ENCODE data around the gene DBNDD2. TPM values are rescaled to one million over a fixed set of nuclear protein-coding genes. Genes with fewer than 3 reads are reported as not detected.

Gene DBNDD2
- total RNA-seq, 4 donors from 2014 or later, result 53.2 to 115 (median 72.5) TPM

DNA sequence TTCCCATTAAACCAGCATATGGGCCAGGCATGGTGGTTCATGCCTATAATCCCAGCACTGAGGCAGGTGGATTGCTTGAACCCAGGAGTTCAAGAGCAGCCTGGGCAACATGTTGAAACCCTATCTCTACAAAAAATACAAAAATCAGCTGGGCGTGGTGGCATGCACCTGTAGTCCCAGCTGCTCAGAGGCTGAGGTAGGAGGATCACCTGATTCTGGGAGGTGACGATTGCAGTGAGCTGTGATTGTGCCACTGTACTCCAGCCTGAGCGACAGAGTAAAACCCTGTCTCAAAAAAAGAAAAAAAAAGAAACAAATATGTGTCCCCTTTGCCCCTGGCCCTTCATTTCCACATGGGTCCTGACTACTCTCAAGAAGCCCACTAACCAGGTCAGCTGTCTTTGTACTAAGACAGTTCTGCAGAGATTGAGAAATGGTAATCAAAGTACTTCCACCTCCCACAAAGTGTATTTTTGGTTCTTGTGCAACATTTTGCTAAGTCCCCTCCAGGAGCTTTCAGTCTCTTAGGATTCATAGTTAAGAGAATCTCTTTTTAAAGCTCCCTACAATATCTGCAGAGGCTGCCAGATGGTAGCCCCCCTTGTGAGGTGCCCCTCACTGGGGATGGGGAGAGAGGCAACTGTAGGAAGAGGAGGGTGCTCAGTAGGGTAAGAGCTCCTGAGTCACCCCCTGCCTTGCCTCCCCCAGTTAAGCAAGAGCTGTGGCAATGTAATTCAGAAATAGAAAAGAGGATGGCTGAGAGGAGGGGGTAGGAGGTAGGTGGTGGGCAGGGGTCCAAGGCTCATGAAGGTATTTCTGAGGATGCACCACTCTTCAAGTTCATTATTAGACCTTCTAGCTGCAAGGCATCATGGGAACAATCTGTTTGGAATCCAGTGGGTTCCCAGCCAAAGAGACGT is 44.9 kb downstream of the DBNDD2 start:
- no peak for DNase-seq (ENCODE audit: low spot score in 2 of 2)
- H3K4me3 ChIP-seq (ENCODE audit: low read depth, poor library complexity, severe bottlenecking), result no peak overlapping the region
- TF ChIP-seq POLR2A (IDR thresholded peaks at IDR 0.05) (no peak), CTCF (IDR thresholded peaks at IDR 0.05) (no peak)
- intact Hi-C loops (cut with DNase I; ENCODE audit: low total_unique reads), result no loop called here
- WGBS, 2 donors, result 73 to 76% methylated on average over 4 of the region's 4 CpGs

- no peak for DNase-seq (ENCODE audit: low spot score in 2 of 2)
- no peak for TF ChIP-seq CTCF (IDR thresholded peaks at IDR 0.05)
- no peak for TF ChIP-seq POLR2A (IDR thresholded peaks at IDR 0.05)
- intact Hi-C loops (cut with DNase I; ENCODE audit: low total_unique reads), result loop anchor here (5.0 kb wide), 1 partner anchor 316 kb away; no protein-coding TSS in a partner anchor
- WGBS, 2 donors, result 30 to 33% methylated on average over 6 of the region's 6 CpGs
- no peak overlapping the region for H3K4me3 ChIP-seq (ENCODE audit: low read depth, poor library complexity, severe bottlenecking)
These were observed 48.5 kb downstream of the DBNDD2 start for GRCh38 chr20:45456632-45457031.

DNA sequence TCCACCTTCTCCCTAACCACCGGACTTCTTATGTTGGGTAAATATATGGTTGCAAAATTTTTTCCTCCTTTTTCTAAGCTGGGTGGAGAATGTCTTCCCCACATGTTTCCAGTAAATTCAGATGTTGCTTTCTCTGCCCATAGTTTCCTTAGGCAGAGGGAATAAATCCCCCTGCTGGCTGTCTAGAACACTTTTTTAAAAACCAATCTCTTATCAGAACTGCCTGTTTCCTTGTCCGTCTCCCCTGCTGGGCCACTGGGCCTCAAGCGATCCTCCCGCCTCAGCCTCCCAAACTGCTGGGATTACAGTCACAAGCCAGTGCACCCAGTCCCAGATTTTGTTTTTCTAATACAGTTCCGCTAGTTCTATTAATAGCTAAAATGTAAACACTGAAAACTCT is 51.5 kb downstream of the DBNDD2 start:
- DNase-seq (ENCODE audit: low spot score in 2 of 2), result no peak
- TF ChIP-seq CTCF (IDR thresholded peaks at IDR 0.05), result no peak
- TF ChIP-seq POLR2A (IDR thresholded peaks at IDR 0.05), result no peak
- intact Hi-C loops (cut with DNase I; ENCODE audit: low total_unique reads), result loop anchor here (5.0 kb wide), 1 partner anchor 313 kb away; no protein-coding TSS in a partner anchor
- 75 to 76% methylated on average over 5 of the region's 5 CpGs for WGBS, 2 donors
- no peak overlapping the region for H3K4me3 ChIP-seq (ENCODE audit: low read depth, poor library complexity, severe bottlenecking)

Small RNAs within 50 kb of the gene (microRNA-seq; reads per million reads assigned to microRNA genes)
- 0 reads per million in 2 donors for gene MIR6812 (ENCODE audit: borderline number of aligned reads in 1 of 2, borderline replicate concordance in 2 of 2)

Other genes with a start within 250 kb of the DBNDD2 start
- 10 to 100 TPM in 1 of 4 donors, 1 to 10 TPM in 2, under 1 TPM in 1; 0.76 to 62.6 (median 5.2) TPM for gene PI3, start 233.4 kb upstream of the DBNDD2 start, total RNA-seq
- under 1 TPM in 1 of 4 donors, not detected in 3; 0.34 TPM for gene SEMG1, start 201.3 kb upstream of the DBNDD2 start, total RNA-seq
- gene SEMG2, start 186.9 kb upstream of the DBNDD2 start, total RNA-seq, result not detected
- 100 to 1,000 TPM; 206 to 584 (median 292) TPM for gene SLPI, start 153.7 kb upstream of the DBNDD2 start, total RNA-seq
- gene RBPJL, start 101.4 kb upstream of the DBNDD2 start, total RNA-seq, result not detected
- 1 to 10 TPM in 2 of 4 donors, under 1 TPM in 2; 0.61 to 4.5 (median 1.8) TPM for gene MATN4, start 100.0 kb upstream of the DBNDD2 start, total RNA-seq
- 100 to 1,000 TPM; 226 to 317 (median 278) TPM for gene SDC4, start 59.9 kb upstream of the DBNDD2 start, total RNA-seq
- gene SYS1, start 45.1 kb upstream of the DBNDD2 start, total RNA-seq, result 10 to 100 TPM; 27.3 to 46.6 (median 36.0) TPM
- gene TP53TG5, start 30.0 kb upstream of the DBNDD2 start, total RNA-seq, result not detected
- gene PIGT, start 7.9 kb downstream of the DBNDD2 start, total RNA-seq, result 10 to 100 TPM; 33.6 to 64.5 (median 45.6) TPM
- 10 to 100 TPM; 11.3 to 24.7 (median 14.5) TPM for gene WFDC2, start 61.5 kb downstream of the DBNDD2 start, total RNA-seq
- gene SPINT3, start 107.3 kb downstream of the DBNDD2 start, total RNA-seq, result not detected
- gene WFDC6, start 131.2 kb downstream of the DBNDD2 start, total RNA-seq, result 1 to 10 TPM in 1 of 4 donors, not detected in 3; 1.6 TPM
- gene EPPIN, start 139.1 kb downstream of the DBNDD2 start, total RNA-seq, result not detected
- not detected for gene WFDC8, start 171.0 kb downstream of the DBNDD2 start, total RNA-seq
- not detected for gene WFDC10A, start 221.4 kb downstream of the DBNDD2 start, total RNA-seq
- gene WFDC9, start 223.0 kb downstream of the DBNDD2 start, total RNA-seq, result not detected